ENCODE measurements around the gene EMC1.

- no peak for TF ChIP-seq EZH2 (IDR thresholded peaks at IDR 0.05)
- TF ChIP-seq POLR2AphosphoS5 (IDR thresholded peaks at IDR 0.05; ENCODE audit: borderline replicate concordance, low read depth, low read length), result peak; percentile 95
- peak; percentile 81 for TF ChIP-seq FOXP2 (optimal IDR thresholded peaks at IDR 0.05; ENCODE audit: control extremely low read depth, extremely low read length, insufficient read depth)
These were observed at the start of gene EMC1, which contains the start of gene MRTO4 for GRCh38 chr1:19251305-19252196.
